GM19452 (cell line): ENCODE results near the gene SNAPC4.

ENCODE experiments used
- ATAC-seq: cut with Tn5 transposase; IDR thresholded peaks from one replicate; pipeline ENCODE4 v1.9.1; 2021; ENCODE audit not compliant: unreplicated experiment

The SNAPC4 gene

DNA sequence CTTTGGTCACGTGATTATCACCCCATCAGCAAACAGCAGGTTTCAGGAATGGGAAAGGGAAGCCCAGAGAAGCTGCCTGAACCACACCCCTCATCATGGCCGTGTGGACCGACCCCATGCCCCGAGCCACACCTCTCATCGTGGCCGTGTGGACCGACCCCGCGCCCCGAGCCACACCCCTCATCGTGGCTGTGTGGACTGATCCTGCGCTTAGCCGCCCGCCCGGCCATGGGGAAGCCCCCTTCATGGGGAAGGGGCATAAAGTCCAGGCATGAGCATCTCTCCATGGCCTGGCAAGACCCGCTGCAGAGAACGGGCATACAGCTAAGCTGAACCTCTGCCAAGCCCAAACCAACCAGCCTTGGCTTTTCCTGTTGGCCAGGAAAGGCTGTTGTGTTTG, 6.4 kb downstream of the SNAPC4 start:
- ATAC-seq = no peak

DNA sequence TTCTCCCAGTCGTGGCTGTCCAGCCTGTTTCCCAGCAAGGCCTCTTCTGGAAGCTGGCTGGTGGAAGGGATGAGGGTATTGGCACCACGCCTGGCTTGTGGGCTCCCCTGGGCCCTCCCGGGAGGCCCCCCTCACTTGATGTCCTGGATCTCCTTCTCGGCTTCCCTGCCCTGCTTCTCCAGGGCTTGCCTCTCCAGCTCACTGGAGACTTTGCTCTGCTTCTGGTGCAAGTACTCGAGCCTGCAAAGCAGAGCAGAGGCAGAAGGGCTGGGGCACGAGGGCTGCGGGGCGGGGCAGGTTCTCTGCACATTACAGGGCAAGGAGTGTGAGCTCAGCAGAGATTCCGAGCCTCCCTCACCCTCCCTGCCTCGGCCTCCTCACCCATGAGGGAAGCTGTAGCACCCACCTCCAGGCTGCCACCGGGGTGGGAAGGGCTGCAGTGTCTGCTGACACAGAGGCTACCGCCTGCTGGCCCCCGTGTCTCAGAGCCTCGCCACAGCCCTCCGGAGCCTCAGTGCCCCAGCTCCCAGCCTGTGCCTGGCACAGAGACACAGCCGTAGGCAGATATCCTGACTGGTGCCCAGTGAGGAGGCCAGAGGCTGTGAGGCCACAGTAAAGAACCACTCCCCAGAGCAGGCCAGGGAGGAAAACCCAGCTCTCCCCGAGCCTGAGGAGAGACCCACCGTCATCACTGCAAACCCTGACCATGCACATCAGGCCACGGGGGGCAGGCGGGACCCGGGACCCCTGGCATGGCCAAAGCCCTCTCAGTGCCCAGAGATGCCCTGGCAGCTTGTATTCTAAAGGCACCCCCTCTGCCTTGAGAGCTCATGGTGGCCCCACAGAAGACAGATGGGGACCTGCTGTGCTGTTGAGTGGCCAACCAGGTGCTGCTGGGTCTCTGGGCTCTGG, 7.2 kb downstream of the SNAPC4 start:
- ATAC-seq = no peak

DNA sequence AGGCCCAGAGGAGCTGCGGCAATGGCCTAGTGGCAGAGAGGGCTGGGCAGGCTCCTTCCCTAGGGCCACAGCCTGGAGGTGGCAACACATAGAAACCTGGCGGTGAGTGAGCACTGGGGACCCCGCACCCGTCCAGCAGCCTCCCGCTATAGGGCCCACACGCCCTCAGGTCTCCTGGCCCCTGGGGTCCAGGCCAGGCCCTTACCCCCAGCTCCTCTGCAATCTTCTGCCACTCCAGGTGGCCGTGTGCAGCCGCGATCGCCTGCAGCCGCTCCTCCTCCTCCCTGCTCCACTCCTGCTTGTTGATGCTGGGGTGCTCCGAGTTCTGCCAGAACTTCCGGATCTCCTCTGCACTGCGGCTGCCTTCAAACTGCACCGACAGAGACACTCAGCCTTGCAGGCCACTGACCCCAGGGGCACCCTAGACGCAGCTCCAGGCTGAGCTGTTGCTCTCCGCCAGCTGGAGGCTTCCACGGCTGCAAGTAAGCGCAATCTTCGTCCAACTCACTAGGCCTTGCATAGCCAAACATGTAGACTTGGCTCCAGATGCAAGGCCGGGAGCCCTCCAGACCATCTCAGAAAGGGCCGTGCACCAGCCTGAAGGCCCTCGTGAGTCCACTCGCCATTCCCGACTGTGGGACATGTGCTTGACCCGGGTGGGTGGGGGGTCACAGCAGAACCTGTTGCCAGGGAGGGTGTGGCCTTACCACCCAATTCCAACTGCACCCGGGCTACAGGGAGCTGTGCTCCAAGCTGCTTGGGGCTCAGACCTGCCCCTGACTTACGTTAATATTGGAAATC, 8.0 kb downstream of the SNAPC4 start:
- no peak for ATAC-seq

DNA sequence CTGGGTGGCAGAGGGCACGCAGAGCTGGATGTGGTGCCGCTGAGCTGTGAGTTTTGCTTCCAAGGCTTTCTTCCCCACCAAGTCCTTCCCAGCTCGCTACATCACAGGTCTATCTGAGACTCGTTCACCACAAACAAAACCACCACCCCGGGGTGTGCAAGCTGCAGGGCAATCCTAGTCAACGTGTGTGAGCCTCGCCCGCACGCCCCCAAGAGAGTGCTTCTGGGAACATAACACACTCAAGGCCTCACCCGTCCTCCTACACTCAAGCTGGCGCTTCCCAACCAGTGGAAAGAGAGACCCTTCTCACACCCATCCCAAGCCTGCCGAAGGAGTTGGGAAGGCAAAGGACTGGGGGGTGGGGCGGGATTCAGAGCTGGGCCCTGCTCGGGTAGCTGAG, 10.6 kb downstream of the SNAPC4 start:
- no peak for ATAC-seq

DNA sequence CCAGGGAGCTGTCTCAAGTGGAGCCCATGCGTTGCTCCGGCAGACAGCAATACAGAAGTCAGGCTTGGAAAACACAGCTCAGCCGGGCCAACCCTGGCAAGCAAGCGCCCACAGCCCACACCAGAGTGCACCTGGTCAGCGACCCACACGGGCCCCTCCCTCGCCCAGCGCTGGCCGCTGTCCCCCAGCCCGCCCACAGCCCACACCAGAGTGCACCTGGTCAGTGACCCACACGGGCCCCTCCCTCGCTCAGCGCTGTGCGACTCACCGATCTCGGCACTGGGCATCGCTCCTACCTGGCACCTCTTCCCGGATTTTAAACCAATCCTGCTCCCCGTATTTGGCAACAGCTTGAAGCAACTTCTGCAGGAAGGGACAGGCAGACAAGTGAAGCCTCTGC, 12.8 kb downstream of the SNAPC4 start:
- no peak for ATAC-seq

DNA sequence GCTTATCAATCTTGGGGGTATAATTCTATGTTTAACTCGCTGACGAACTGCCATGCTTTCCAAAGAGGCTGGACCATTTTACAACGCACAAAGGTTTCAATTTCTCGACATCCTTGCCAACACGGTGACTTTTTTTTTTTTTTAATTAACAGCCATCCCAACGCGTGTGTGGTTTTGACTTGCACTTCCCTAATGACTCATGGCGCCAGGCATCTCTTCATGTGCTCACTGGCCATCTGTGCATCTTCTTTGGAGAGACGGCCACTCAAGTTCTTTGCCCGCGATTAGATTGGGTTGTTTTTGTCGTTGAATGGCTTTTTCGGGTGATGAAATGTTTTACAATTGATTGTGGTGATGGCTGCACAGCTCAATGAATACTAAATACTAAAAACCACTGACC, 14.0 kb downstream of the SNAPC4 start:
- no peak for ATAC-seq

DNA sequence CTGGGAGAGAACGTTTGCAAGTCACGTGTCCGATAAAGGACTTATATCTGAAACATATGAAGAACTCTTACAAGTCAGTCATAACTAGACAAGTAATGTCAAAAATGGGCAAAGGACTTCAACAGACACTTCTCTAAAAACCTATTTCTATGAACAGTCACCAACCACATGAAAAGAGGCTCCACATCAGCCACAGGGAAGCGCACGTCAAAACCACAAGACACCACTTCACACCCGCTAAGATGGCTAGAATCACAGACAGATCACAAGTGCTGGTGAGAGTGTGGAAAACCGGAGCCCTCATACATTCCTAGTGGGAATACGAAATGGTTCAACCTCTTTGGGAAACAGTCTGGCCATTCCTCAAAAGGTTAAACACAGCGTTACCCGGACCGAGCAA, 15.0 kb downstream of the SNAPC4 start:
- no peak for ATAC-seq

DNA sequence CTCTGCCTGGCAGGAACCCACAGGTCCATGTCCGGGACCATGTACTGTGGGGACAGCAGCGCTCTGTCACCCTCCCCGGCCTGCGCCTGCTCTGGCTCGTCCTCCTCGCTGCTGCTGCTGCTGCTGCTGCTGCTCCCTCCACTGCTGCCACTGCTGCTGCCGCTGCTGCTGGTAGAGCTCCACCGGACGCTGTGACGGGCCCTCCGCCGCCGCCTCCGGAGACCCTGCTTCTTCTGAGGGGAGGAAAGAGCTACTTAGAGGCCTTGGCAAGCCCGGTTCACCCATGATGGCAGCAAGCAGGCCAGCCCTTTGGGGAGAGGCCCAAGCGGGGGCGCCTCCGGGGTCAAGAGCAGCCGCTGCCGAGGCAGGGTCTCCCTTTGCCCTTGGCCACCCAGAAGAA, 16.5 kb downstream of the SNAPC4 start:
- ATAC-seq = no peak

DNA sequence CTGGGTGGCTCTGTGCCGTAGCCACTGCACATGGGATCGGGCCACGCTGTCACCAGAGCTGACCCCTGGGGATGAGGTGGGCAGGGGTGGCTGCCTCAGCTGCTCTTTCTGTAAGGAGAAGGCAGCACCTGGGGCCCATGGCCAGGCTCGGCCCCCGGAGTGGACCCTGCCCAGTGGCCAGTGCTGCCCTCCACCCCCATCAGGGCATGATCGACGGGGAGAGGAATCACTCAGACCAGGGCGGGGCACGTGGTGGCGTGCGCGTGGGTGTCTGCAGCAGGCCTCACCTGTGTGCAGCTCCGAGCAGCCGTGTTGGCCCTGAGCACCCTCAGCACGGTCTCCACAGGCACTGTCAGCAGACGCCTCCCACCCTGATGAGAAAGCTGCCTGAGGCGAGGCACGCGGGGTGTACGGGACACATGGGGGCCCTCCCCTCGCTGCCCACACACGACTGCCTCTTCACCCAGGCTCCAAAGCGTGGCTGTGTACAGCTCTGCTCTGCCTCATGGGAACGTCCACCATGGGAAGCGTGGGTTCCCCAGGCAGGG, 17.9 kb downstream of the SNAPC4 start:
- ATAC-seq = no peak

DNA sequence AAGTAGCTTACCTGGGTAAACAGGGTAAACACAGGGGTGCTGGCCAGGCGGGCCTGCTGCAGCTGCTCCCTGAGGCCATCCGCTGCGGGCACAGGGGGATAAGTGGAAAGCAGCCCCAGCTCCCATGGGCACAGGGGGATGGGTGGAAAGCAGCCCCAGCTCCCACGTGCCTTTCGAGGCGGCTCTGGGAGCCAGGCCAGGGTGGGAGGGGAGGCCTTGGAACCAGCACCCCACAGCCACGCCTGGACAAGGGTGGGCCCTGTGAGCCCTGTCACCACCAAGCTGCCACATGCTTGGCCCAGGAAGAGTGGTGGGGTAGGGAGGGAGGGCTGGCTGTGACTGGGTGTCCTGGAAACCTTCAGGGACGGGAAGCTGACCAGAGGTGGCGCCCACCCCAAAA, 18.7 kb downstream of the SNAPC4 start:
- ATAC-seq = no peak

DNA sequence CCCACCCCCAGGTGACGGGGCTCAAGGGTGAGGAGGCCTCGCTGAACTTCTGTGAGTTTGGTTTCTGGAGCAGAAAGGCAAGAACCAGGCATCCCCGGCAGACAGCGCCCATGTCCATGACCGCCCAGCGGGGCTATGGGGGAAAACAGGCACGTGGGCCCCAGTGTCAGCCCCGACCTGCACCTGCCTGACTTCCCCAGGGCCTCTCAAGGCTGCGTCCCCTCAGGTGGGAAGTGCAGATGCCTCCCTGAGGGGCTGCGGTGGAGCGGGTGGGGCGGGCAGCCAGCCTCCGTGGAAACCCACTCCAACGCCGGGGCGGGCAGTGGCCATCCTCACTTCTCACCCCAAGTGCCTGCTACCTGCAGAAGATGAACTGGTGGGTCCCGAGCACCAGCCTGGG, 19.6 kb downstream of the SNAPC4 start:
- ATAC-seq = no peak

DNA sequence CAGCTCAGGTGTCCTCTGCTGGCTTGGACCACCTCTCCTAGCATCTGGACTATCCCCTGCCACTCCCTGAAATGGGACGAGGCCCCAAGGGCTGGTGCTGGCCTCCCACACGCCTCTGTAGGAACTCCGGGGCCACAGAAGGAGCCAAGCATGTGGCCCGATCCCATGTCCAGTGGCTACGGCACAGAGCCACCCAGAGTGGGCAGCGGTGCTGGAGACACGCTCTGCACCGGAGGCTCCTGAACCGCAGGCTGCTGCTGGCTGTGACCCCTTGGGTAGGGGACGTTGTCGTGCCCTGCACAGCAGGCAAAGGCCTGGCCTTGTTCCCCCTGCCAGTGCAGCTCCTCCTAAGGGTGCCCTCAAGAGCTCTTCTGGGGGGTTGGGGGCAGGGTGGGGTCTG, 20.1 kb downstream of the SNAPC4 start:
- no peak for ATAC-seq

DNA sequence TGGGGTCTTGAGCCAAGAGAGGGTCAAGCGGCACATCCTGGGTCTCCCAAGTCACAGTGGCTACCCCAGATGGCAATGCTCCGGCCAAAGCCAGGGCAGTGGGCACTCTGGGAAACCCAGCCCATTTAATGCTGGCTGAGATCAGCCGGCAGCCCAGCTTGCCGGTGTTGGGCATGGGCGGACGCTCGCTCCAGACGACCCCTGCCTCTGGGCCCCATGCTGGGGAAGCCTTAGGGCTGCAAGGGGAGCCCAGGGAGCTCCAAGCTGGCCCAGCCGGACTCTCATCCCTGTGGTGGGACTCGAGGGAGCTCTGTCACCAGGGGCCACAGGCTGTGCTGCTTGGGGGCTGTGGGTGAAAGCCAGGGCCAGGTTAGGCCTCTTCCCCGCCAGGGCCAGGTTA, 20.6 kb downstream of the SNAPC4 start:
- no peak for ATAC-seq

DNA sequence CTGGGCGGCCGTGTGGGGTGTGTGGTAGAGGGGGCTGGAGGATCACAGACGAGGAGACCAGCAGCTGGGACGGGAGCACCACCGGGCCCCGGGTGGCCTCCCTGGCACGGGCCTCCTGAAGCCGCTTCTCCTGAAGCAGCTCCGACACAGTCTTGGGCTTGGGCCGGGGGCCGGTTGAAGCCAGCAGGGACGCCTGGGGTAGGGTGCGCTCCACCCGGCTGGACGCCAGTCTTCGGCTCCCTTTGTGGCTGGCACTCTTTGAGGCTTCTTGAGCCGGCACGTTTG, 21.0 kb downstream of the SNAPC4 start:
- ATAC-seq = no peak

DNA sequence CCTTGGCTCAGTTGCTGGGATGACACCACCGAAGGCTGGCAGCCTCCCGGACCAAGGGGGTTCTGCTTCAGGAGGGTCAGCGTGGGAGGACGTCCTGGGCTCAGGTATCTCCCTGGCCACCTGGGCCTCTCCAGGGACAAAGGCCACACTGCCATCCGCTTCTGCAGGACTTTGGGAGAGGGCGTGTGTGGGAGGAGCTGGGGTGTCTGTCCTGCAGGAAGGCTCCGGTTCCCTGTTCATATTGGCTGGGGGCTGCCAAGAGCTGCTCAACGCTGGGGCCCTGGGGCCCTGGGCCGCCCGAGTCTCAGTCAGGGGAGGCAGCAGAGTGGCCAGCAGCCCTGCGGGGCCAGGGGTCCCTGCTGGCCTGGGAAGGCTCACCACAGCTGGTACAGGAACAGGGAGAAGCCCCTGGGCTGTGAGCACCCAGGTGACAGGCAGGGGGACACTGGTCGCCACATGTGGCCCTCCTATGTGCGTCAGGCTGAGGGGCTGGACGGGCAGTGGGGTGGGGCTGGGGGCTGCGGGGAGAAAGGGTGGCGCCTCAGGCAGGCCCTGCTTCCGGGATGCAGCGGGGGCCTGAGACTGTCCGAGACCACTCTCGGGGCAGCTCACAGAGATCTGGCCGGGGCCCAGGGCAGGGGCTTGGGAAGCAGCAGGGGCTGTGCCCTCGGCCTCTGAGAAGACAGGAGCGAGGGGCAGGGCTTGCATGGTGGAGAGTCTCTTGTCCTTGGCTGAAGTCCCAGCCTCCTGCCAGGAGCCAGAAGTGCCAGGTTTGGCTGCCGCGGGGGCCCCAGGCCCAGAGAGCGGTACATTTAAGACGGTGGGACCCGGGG, 21.6 kb downstream of the SNAPC4 start:
- no peak for ATAC-seq

DNA sequence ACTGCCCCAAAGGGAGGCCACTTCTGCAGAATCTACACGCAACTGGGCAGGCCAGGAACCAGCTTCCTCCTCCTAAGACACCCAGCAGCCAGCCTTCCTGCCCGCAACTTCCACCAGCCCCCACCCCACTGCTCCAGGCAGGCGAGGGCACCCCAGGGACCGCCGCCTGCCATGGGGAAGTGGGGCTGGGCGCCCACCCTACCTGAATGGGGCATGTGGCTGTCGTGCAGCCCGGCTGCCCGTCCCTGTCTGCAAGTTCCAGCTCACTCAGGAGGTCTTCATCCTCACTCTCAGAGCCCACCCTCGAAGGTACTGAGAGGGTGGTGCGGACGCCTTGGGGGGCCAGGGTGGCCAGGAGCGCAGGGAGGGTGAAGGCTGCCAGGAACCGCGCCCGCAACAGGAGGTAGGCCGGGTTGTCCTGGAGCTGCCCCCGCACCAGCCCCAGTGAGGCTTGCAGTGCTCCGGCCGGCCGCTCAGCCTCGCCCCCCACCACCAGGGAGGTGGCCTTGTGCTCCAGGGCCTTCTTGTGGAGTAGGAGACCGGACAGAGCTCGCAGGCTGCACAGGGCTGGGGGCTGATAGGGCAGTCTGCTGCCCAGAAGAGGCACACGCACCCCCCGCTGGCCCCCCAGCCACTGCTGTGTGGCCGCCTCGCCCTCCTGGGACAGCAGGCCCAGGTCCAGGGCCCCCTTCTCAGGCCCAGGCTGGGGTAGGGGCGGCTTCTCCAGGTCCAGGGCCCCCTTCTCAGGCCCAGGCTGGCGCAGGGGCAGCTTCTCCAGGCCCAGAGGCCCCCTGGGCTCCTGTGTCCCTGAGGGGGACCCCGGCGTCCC, 22.4 kb downstream of the SNAPC4 start:
- ATAC-seq = no peak

DNA sequence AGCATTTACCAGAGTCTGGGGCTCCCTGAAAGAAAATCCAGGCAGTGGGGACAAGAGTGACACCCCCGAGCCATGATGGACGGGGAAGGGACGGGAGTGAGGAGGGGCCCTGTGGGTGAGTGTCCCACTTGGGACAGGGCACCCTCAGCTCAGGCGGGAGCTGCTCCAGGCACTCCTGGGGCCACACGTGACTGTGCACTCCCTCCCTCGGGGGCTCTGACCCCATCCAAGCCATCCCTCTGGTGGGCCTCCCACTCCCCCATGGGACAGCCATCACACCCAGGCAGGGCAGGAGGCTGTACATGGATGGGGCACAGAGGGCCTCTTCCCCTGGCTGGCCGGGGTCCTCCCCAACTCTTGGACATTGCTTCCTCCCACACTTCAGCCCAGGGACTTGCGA, 23.5 kb downstream of the SNAPC4 start:
- no peak for ATAC-seq

DNA sequence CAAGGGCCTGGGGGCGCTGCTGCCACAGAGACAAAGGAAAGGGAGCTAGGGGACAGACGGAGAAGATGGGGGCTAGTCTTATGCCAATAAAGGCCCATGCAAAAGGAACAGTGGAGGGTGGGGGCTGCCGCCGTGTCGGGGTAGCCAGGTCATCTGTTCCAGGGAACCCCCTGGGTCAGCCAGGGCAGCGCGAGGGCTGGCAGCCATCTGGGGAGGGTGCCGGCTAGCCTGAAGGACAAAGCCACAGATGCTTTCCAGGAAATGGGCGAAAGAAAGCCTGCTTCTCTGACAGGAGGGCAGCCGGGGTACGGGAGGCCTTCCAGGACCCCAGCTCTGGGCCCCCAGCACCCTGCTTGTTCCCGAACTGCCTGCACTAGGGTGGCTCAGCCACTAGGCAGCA, 24.9 kb downstream of the SNAPC4 start:
- ATAC-seq = no peak

DNA sequence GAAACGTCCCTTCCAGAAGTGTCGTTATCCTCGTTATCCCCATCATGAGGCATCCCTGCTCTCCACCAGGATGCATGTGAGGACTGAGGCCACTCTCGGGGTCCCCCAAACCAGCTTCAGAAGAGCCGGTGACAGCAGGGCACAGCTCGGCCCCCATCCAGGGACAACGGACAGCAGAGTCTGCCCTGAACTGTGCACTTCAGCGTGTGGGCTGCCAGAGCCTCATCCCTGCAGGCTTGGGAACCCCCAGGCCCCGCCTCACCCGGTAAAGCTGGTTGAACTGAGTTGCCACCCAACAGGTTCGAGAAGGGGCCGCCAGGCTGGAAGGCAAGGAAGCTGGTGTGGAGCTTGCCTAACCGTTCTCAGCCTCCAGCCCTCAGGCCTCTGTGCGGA, 25.8 kb downstream of the SNAPC4 start:
- no peak for ATAC-seq
